Measurements from ENCODE around the gene FUBP1. TPM values are rescaled to one million over a fixed set of nuclear protein-coding genes. Genes with fewer than 3 reads are reported as not detected.

Gene FUBP1
- polyA plus RNA-seq, 3 donors, result 16.5 to 47.3 (median 16.5) TPM

DNA sequence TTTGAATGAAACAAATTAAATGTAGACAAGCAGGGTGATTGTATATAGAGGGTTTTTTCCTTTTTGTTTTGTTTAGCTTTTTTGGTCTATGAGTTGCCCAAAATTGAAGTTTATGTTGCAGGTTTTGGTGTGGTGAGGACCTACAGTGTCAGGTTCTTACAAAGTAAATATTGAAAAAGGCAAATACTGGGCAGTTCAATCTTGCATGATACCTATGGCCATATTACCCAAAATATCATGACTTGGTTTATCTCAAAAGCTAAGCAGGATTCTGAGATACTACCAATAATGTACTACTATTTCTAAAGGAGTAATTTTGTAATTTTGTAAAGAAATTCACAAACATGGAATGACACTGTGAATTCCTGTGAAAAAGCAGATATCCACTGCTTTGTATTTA, 27.6 kb upstream of the FUBP1 start:
- TF ChIP-seq, protein P1, sequence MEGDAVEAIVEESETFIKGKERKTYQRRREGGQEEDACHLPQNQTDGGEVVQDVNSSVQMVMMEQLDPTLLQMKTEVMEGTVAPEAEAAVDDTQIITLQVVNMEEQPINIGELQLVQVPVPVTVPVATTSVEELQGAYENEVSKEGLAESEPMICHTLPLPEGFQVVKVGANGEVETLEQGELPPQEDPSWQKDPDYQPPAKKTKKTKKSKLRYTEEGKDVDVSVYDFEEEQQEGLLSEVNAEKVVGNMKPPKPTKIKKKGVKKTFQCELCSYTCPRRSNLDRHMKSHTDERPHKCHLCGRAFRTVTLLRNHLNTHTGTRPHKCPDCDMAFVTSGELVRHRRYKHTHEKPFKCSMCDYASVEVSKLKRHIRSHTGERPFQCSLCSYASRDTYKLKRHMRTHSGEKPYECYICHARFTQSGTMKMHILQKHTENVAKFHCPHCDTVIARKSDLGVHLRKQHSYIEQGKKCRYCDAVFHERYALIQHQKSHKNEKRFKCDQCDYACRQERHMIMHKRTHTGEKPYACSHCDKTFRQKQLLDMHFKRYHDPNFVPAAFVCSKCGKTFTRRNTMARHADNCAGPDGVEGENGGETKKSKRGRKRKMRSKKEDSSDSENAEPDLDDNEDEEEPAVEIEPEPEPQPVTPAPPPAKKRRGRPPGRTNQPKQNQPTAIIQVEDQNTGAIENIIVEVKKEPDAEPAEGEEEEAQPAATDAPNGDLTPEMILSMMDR (IDR thresholded peaks at IDR 0.05), result no peak
- Mint-ChIP-seq H3K27me3 (ENCODE audit: low read depth in 3 of 3) (peaks cover 0 to 1% (median 0%) of the 10 kb centered on the region in 3 donors), H3K4me3 (no peak overlapping the region), H3K36me3 (peaks cover 0 to 2% of the 10 kb centered on the region in 2 donors), H3K27ac (no peak overlapping the region), H3K4me1 (peaks cover 14% of the 10 kb centered on the region), H3K9me3 (no peaks in the 10 kb centered on the region)
- H3K9ac ChIP-seq (ENCODE audit: insufficient read depth, low read length, poor library complexity, severe bottlenecking), result no peak overlapping the region
- no peaks in the 10 kb centered on the region for H3K36me3 ChIP-seq (replicated peaks in 1 of 2; ENCODE audit: control insufficient read depth in 1 of 2, insufficient read depth in 2 of 2, low read length in 2 of 2)
- intact Hi-C loops (cut with micrococcal nuclease), result no loop called here
- no peaks in the 10 kb centered on the region for H3K27me3 ChIP-seq (ENCODE audit: control insufficient read depth in 2 of 2, insufficient read depth in 2 of 2, low read length in 2 of 2)
- no peak overlapping the region for H3K4me3 ChIP-seq (replicated peaks in 1 of 3; ENCODE audit: low read depth in 2 of 3, low read length in 3 of 3)
- H3K79me2 ChIP-seq (ENCODE audit: insufficient read depth, low read length), result peaks cover 10% of the 10 kb centered on the region
- no peak for DNase-seq
- H3K9me3 ChIP-seq (replicated peaks in 1 of 2; ENCODE audit: control insufficient read depth in 1 of 2, insufficient read depth in 1 of 2, low read length in 2 of 2), result no peaks in the 10 kb centered on the region
- H3K4me2 ChIP-seq (replicated peaks; ENCODE audit: extremely low read depth, low read length, poor library complexity, severe bottlenecking), result peak overlapping the region; percentile 83
- H4K20me1 ChIP-seq (ENCODE audit: insufficient read depth, low read length), result no peaks in the 10 kb centered on the region
- no peak overlapping the region for H2AFZ ChIP-seq (ENCODE audit: insufficient read depth, low read depth, low read length, poor library complexity, severe bottlenecking)
- no peak overlapping the region for H3K27ac ChIP-seq (ENCODE audit: low read depth in 1 of 2, low read length in 2 of 2)
- H3K4me1 ChIP-seq (ENCODE audit: control insufficient read depth in 1 of 2, insufficient read depth in 2 of 2, low read length in 2 of 2), result peaks cover 2 to 25% of the 10 kb centered on the region in 2 donors

DNA sequence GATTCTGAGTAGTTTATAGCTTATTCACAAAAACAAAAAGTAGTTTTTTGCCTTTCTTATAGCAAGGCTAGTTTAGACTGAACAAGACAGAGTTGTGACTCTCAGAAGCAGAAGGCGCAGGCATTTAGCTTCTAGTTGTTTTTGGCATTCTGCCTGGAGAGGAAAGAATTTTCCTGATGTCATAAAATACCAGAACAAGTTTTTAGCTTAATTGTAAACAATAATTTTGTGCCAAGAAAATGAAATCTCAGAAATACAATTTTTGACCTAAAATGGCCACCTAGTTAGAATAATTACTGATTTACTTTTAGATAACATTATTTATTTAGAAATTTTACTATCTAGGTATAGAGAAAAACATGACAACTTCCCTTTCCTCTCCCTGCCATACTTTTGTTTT, 26.9 kb upstream of the FUBP1 start:
- no CpG with 5 or more reads among the region's 1 CpG for WGBS (ENCODE audit: insufficient coverage)
- Histone ChIP-seq H3K27ac (ENCODE audit: low read depth in 1 of 2, low read length in 2 of 2) (peak overlapping the region in 1 of 2 donors; percentile 95), H3K4me1 (ENCODE audit: control insufficient read depth in 1 of 2, insufficient read depth in 2 of 2, low read length in 2 of 2) (peaks cover 2 to 25% of the 10 kb centered on the region in 2 donors), H3K79me2 (ENCODE audit: insufficient read depth, low read length) (peaks cover 10% of the 10 kb centered on the region), H3K9me3 (replicated peaks in 1 of 2; ENCODE audit: control insufficient read depth in 1 of 2, insufficient read depth in 1 of 2, low read length in 2 of 2) (no peaks in the 10 kb centered on the region), H3K27me3 (ENCODE audit: control insufficient read depth in 2 of 2, insufficient read depth in 2 of 2, low read length in 2 of 2) (no peaks in the 10 kb centered on the region), H4K20me1 (ENCODE audit: insufficient read depth, low read length) (no peaks in the 10 kb centered on the region), H3K36me3 (replicated peaks in 1 of 2; ENCODE audit: control insufficient read depth in 1 of 2, insufficient read depth in 2 of 2, low read length in 2 of 2) (no peaks in the 10 kb centered on the region), H3K4me3 (replicated peaks in 1 of 3; ENCODE audit: low read depth in 2 of 3, low read length in 3 of 3) (peak overlapping the region; percentile 57 to 99 (median 83)), H2AFZ (ENCODE audit: insufficient read depth, low read depth, low read length, poor library complexity, severe bottlenecking) (peak overlapping the region; percentile 45), H3K9ac (ENCODE audit: insufficient read depth, low read length, poor library complexity, severe bottlenecking) (peak overlapping the region; percentile 85), H3K4me2 (replicated peaks; ENCODE audit: extremely low read depth, low read length, poor library complexity, severe bottlenecking) (peak overlapping the region; percentile 83)
- H3K9me3 Mint-ChIP-seq, result no peaks in the 10 kb centered on the region
- H3K4me1 Mint-ChIP-seq, result peaks cover 14% of the 10 kb centered on the region
- H3K27ac Mint-ChIP-seq, result peak overlapping the region in 4 of 7 donors; percentile 97 to 99 (median 97)
- peak; percentile 10 to 25 (median 19) for DNase-seq
- peaks cover 0 to 2% of the 10 kb centered on the region in 2 donors for H3K36me3 Mint-ChIP-seq
- peak overlapping the region; percentile 76 to 94 for H3K4me3 Mint-ChIP-seq
- TF ChIP-seq, protein P1 (IDR thresholded peaks at IDR 0.05), result no peak
- intact Hi-C loops (cut with micrococcal nuclease), result loop anchor here in 1 of 2 donors (2.0 kb wide), 1 partner anchor 27 kb away; the partner anchor contains the start of gene FUBP1
- peaks cover 0 to 1% (median 0%) of the 10 kb centered on the region in 3 donors for H3K27me3 Mint-ChIP-seq (ENCODE audit: low read depth in 3 of 3)
